ENCODE data around the gene TYSND1. TPM values are rescaled to one million over a fixed set of nuclear protein-coding genes. Genes with fewer than 3 reads are reported as not detected.
"Not testable (repeated sequence)": the region's sequence is repeated elsewhere in the genome, so short reads cannot be mapped to it uniquely, and the experiment has no call there.

TYSND1 gene
- total RNA-seq, 6 donors from 2014 or later: 9.1 to 23.0 (median 15.7) TPM

GRCh38 chr10:70123817-70124216, 22.7 kb downstream of the TYSND1 start:
- 88 to 96% methylated on average over 6 to 10 of the region's 10 CpGs for WGBS, 2 donors
- TF ChIP-seq CTCF (IDR thresholded peaks at IDR 0.05) (no peak), POLR2AphosphoS5 (IDR thresholded peaks at IDR 0.05) (no peak), EP300 (IDR thresholded peaks at IDR 0.05) (no peak), POLR2A (IDR thresholded peaks at IDR 0.05) (no peak)
- no peak overlapping the region for H3K27ac ChIP-seq
- no peaks in the 10 kb centered on the region for H3K9me3 ChIP-seq
- no peaks in the 10 kb centered on the region for H3K27me3 ChIP-seq
- H3K36me3 ChIP-seq: peaks cover 7 to 34% (median 12%) of the 10 kb centered on the region in 4 donors
- no peak overlapping the region for H3K4me3 ChIP-seq
- ATAC-seq (ENCODE audit: low FRiP score in 2 of 2) (no peak), DNase-seq (peak in 1 of 2 donors; percentile 38)
- H3K4me1 ChIP-seq: no peaks in the 10 kb centered on the region

GRCh38 chr10:70123166-70123565, 23.3 kb downstream of the TYSND1 start:
- not testable (repeated sequence) for H3K27ac ChIP-seq; H3K27me3 ChIP-seq; H3K4me3 ChIP-seq; H3K4me1 ChIP-seq; H3K9me3 ChIP-seq; ATAC-seq (ENCODE audit: low FRiP score in 2 of 2)
- peaks cover 7 to 39% (median 12%) of the 10 kb centered on the region in 4 donors for H3K36me3 ChIP-seq
- 88 to 96% methylated on average over 9 of the region's 9 CpGs for WGBS, 2 donors
- DNase-seq: peak in 1 of 2 donors; percentile 41

- WGBS, 2 donors: 80 to 83% methylated on average over 5 of the region's 5 CpGs
- no peak overlapping the region for H3K4me3 ChIP-seq
- H3K36me3 ChIP-seq: peaks cover 7 to 42% (median 15%) of the 10 kb centered on the region in 4 donors
- ATAC-seq (ENCODE audit: low FRiP score in 2 of 2): no peak
- H3K27me3 ChIP-seq: no peaks in the 10 kb centered on the region
- DNase-seq: no peak
- no peaks in the 10 kb centered on the region for H3K4me1 ChIP-seq
- no peaks in the 10 kb centered on the region for H3K9me3 ChIP-seq
- no peak for TF ChIP-seq EP300 (IDR thresholded peaks at IDR 0.05)
- no peak for TF ChIP-seq POLR2AphosphoS5 (IDR thresholded peaks at IDR 0.05)
- TF ChIP-seq POLR2A (IDR thresholded peaks at IDR 0.05): no peak
- TF ChIP-seq CTCF (IDR thresholded peaks at IDR 0.05): no peak
- H3K27ac ChIP-seq: no peak overlapping the region
Measured at GRCh38 chr10:70122742-70123141, 23.8 kb downstream of the TYSND1 start.

- no peak overlapping the region for H3K4me3 ChIP-seq
- TF ChIP-seq POLR2A (IDR thresholded peaks at IDR 0.05): no peak
- no peak for TF ChIP-seq POLR2AphosphoS5 (IDR thresholded peaks at IDR 0.05)
- TF ChIP-seq CTCF (IDR thresholded peaks at IDR 0.05): no peak
- TF ChIP-seq EP300 (IDR thresholded peaks at IDR 0.05): no peak
- peaks cover 0 to under 1% (median 0%) of the 10 kb centered on the region in 4 donors for H3K4me1 ChIP-seq
- H3K27ac ChIP-seq: no peak overlapping the region
- H3K36me3 ChIP-seq: peaks cover 7 to 50% (median 20%) of the 10 kb centered on the region in 4 donors
- WGBS, 2 donors: 93 to 96% methylated on average over 10 to 11 of the region's 11 CpGs
- DNase-seq: no peak
- no peak for ATAC-seq (ENCODE audit: low FRiP score in 2 of 2)
- no peaks in the 10 kb centered on the region for H3K27me3 ChIP-seq
- H3K9me3 ChIP-seq: no peaks in the 10 kb centered on the region
Measured at GRCh38 chr10:70121281-70121949, 25.1 kb downstream of the TYSND1 start.

- no peak overlapping the region for H3K4me3 ChIP-seq
- ATAC-seq (ENCODE audit: low FRiP score in 2 of 2) (no peak), DNase-seq (no peak)
- no peak overlapping the region for H3K27ac ChIP-seq
- H3K9me3 ChIP-seq: no peaks in the 10 kb centered on the region
- H3K27me3 ChIP-seq: no peaks in the 10 kb centered on the region
- peaks cover 0 to 8% (median 0%) of the 10 kb centered on the region in 4 donors for H3K4me1 ChIP-seq
- TF ChIP-seq POLR2AphosphoS5 (IDR thresholded peaks at IDR 0.05) (no peak), POLR2A (IDR thresholded peaks at IDR 0.05) (no peak), CTCF (IDR thresholded peaks at IDR 0.05) (no peak), EP300 (IDR thresholded peaks at IDR 0.05) (no peak)
- H3K36me3 ChIP-seq: peaks cover 7 to 54% (median 20%) of the 10 kb centered on the region in 4 donors
- 94% methylated on average over 6 of the region's 6 CpGs for WGBS, 2 donors
Measured at GRCh38 chr10:70120417-70120816, 26.1 kb downstream of the TYSND1 start.

All from upper lobe of left lung (tissue), 6 donors.